ENCODE data around the gene AFTPH.
A peak's percentile ranks its signal among the peaks of the same experiment; 100 is the strongest.

Gene AFTPH

DNA sequence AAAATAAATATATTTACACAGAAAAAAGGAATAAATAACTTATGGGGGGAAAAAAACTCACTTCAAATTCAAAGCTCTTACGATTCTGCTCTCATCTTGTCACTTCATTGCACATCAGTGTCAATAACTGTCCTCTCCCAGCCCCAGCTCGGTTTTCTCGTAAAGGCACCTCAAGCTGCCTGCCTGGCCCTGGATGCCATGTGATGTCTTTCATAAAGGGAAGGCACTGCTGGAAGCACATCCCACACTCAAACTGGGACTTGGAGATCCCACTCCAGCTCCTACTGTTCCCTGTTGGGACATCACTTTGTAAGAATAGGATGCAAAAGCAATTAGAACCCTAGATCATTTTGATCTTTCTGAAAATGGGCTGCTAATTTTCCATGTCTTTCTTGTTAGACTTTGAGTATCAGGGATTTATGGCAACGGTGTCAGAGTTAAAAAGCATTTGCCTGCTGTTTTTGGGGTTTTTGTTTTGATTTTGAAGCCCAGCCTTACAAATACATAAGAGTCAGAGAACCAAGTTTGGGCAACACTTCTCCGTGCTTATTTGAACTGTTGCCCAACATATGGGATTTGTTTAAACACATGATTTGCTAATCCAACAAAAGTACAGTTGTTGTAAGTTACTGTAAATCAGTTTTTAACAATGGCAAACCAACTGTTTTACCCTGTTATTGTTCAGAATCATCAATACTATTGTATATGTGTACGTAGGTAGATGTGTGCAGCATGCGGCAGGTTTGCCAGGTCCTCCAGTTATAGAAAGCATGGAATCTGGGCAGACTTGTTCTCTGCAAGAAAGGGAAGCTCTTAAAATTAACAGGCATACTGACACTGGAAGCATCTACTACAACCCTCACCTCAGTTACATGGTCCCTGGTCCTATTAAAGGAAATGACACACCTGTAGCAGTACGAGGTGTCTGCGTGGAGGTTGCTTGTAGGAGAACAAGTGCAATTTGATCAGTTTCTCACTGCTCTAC, 109.0 kb downstream of the AFTPH start:
- Mint-ChIP-seq H3K4me3 (no peak overlapping the region), H3K4me1 (ENCODE audit: low read depth in 2 of 2) (peaks cover 13 to 21% of the 10 kb centered on the region in 2 donors), H3K9me3 (no peaks in the 10 kb centered on the region), H3K27ac (no peak overlapping the region), H3K27me3 (no peaks in the 10 kb centered on the region), H3K36me3 (ENCODE audit: insufficient read depth) (peaks cover 46% of the 10 kb centered on the region)
- no peak for DNase-seq
- no peak for ATAC-seq (replicated peaks)

DNA sequence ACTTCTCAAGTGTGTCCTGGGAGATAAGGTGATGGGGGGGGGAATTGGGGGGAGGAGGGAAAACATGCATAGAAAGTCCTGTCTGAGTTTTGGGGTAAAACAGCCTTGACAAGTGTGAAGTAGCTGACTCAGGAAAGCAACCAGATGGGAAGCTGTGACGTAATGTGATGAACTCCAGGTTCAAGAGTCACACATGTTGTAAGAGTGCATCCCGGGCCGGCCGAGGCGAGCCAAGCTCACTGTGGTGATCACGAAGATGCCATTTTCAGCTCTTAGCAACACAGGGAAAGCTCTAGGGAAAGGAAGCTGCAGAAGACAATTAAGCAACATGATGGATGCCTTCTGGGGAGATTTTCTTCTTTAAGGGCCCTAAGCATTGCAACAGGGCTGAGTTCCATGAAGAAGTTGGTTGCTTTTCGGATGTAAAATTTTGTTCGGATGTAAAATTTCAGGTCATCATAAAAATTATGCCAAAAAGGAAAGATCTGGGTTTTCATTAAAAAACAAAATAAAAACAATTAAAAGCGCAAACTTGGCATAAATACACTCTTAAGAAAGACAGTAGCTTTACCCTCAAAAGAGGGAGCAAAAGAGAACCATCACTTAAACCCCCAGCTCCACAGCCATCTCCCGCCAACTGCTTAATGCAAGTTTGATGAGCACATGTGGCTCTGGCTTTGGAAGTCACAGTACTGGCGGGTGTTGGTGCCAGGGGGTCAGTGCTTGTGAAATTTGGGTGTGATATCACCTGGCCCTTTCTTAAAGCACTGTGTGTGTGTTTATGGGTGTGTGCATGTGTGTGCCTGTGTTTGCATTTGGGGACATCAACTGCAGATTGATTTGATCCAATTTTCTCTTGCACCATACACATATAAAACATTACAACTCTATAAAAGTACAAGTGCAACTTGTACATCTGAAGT, 110.5 kb downstream of the AFTPH start:
- DNase-seq, result no peak
- Mint-ChIP-seq H3K36me3 (ENCODE audit: insufficient read depth) (peaks cover 42% of the 10 kb centered on the region), H3K27ac (no peak overlapping the region), H3K4me3 (no peak overlapping the region), H3K27me3 (no peaks in the 10 kb centered on the region), H3K4me1 (ENCODE audit: low read depth in 2 of 2) (peaks cover 16 to 28% of the 10 kb centered on the region in 2 donors), H3K9me3 (no peaks in the 10 kb centered on the region)
- no peak for ATAC-seq (replicated peaks)

- Mint-ChIP-seq H3K27ac (peak overlapping the region; percentile 74 to 90), H3K27me3 (no peaks in the 10 kb centered on the region), H3K4me1 (ENCODE audit: low read depth in 2 of 2) (peaks cover 16 to 42% of the 10 kb centered on the region in 2 donors), H3K4me3 (peak overlapping the region; percentile 51 to 53), H3K9me3 (no peaks in the 10 kb centered on the region), H3K36me3 (ENCODE audit: insufficient read depth) (peaks cover 34% of the 10 kb centered on the region)
- DNase-seq (no peak), ATAC-seq (replicated peaks) (peak; percentile 58)
Measured at GRCh38 chr2:64635976-64636911, 112.1 kb downstream of the AFTPH start.

DNA sequence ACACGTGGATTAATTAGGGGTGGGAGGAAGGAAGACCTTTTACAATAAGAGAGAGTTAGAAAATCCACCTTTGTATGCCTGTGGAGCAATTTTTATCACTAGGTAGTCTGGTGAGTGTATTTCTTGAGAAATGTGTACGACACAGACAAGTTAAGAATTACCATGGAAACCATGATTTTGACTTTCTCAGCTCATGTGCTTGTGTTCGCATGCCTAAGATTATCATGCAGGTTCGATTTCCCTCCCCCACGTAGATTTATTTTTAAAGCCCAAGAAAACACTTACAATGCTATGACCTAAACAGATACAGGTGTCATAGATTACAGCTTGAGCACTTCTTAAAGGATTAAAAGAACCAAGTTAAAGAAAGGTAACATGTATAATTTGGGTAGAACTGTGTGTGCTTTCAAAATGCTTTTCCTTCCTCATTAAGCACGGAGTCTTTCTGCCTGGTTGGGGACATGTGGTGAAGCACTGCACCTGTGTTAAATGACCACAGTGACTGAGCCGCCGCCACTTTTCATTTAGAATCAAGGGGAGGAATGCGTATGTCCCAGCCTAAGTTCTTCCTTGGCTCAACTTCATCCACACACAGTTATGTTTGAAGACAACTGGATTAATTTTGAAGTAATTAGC, 113.0 kb downstream of the AFTPH start:
- peak; percentile 61 for ATAC-seq (replicated peaks)
- Mint-ChIP-seq H3K27ac (peak overlapping the region; percentile 74 to 90), H3K27me3 (no peaks in the 10 kb centered on the region), H3K36me3 (ENCODE audit: insufficient read depth) (peaks cover 29% of the 10 kb centered on the region), H3K4me3 (peak overlapping the region in 1 of 2 donors; percentile 53), H3K9me3 (no peaks in the 10 kb centered on the region), H3K4me1 (ENCODE audit: low read depth in 2 of 2) (peaks cover 19 to 42% of the 10 kb centered on the region in 2 donors)
- no peak for DNase-seq

GRCh38 chr2:64637931-64638330, 113.8 kb downstream of the AFTPH start:
- ATAC-seq (replicated peaks) (no peak), DNase-seq (no peak)
- no peaks in the 10 kb centered on the region for H3K9me3 Mint-ChIP-seq
- H3K27me3 Mint-ChIP-seq, result no peaks in the 10 kb centered on the region
- H3K27ac Mint-ChIP-seq, result peak overlapping the region; percentile 18 to 67
- no peak overlapping the region for H3K4me3 Mint-ChIP-seq
- H3K36me3 Mint-ChIP-seq (ENCODE audit: insufficient read depth), result peaks cover 23% of the 10 kb centered on the region
- H3K4me1 Mint-ChIP-seq (ENCODE audit: low read depth in 2 of 2), result peaks cover 17 to 47% of the 10 kb centered on the region in 2 donors

DNA sequence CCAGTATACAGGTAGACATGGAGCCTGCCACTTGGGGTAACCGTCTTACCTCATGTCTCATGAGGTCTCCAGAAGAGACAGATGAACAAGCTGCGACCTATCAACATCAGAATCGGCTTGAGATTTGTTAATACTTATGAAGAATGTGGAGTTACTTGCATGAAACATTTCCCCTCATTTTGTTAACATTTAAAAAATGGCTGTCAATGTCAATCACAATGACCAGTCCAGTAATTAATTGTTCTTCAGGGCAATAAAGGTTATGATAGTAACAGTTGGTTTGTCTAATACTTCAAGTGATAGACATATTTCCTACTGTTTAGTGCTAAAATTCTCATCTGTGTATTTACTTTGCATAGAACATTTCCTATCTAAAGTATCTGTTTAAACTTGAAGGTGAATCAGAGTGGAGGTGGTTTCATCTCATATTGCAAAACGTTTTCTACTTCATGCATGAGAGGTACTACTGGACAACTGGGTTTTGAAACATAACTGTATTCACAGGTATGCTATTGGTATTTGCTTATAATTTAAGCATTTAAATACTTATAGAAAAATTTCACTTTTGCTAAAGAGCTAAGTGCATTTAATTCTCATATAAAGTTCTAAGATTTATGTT, 114.5 kb downstream of the AFTPH start:
- DNase-seq (no peak), ATAC-seq (replicated peaks) (no peak)
- Mint-ChIP-seq H3K27ac (peak overlapping the region; percentile 18 to 67), H3K4me3 (no peak overlapping the region), H3K27me3 (no peaks in the 10 kb centered on the region), H3K36me3 (ENCODE audit: insufficient read depth) (peaks cover 23% of the 10 kb centered on the region), H3K4me1 (ENCODE audit: low read depth in 2 of 2) (peaks cover 20 to 48% of the 10 kb centered on the region in 2 donors), H3K9me3 (no peaks in the 10 kb centered on the region)

- DNase-seq (no peak), ATAC-seq (replicated peaks) (no peak)
- Mint-ChIP-seq H3K4me3 (no peak overlapping the region), H3K9me3 (no peaks in the 10 kb centered on the region), H3K27ac (no peak overlapping the region), H3K36me3 (ENCODE audit: insufficient read depth) (peaks cover 20% of the 10 kb centered on the region), H3K27me3 (no peaks in the 10 kb centered on the region), H3K4me1 (ENCODE audit: low read depth in 2 of 2) (peaks cover 30 to 54% of the 10 kb centered on the region in 2 donors)
Measured at GRCh38 chr2:64639691-64640090, 115.6 kb downstream of the AFTPH start.

- Mint-ChIP-seq H3K27me3 (no peaks in the 10 kb centered on the region), H3K36me3 (ENCODE audit: insufficient read depth) (peaks cover 21% of the 10 kb centered on the region), H3K4me1 (ENCODE audit: low read depth in 2 of 2) (peaks cover 35 to 59% of the 10 kb centered on the region in 2 donors), H3K9me3 (no peaks in the 10 kb centered on the region), H3K27ac (peak overlapping the region; percentile 44 to 60), H3K4me3 (no peak overlapping the region)
- ATAC-seq (replicated peaks) (no peak), DNase-seq (no peak)
Measured at GRCh38 chr2:64640153-64641044, 116.3 kb downstream of the AFTPH start.

DNA sequence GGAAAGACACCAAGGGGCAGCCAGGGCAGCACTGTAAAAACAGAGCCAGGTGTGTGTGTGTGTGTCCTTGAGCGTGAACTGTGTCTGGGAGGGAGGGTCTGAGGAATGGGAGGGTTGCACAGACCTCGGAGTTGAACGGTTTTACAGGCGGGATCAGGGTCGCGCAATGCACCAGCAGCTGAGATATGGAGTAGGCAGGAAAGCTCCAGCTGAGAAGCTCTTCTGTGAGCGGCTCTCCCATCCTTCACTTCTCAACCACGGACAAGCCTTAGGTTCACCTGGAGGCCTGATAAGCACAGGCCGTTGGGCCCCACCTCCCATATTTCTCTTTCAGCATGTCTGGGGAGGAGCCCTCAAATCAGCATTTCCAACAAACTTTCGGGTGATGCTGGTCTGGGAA, 117.5 kb downstream of the AFTPH start:
- Mint-ChIP-seq H3K9me3 (no peaks in the 10 kb centered on the region), H3K27ac (peak overlapping the region in 1 of 2 donors; percentile 44), H3K27me3 (no peaks in the 10 kb centered on the region), H3K36me3 (ENCODE audit: insufficient read depth) (peaks cover 11% of the 10 kb centered on the region), H3K4me1 (ENCODE audit: low read depth in 2 of 2) (peaks cover 32 to 59% of the 10 kb centered on the region in 2 donors), H3K4me3 (no peak overlapping the region)
- no peak for DNase-seq
- ATAC-seq (replicated peaks), result no peak
